ENCODE measurements around the gene WSB2. TPM values are rescaled to one million over a fixed set of nuclear protein-coding genes. Genes with fewer than 3 reads are reported as not detected.
A peak's percentile ranks its signal among the peaks of the same experiment; 100 is the strongest.

WSB2 gene
- 10 to 100 TPM; 22.4 to 59.2 (median 45.0) TPM for total RNA-seq

GRCh38 chr12:118061011-118061872 is at the start of gene WSB2:
TSS of gene WSB2 (minus strand) at chr12:118061179. CDS start at chr12:118061048, 131 bp downstream.
- DNase-seq: peak; percentile 80 to 84
- Histone ChIP-seq H3K27me3 (no peaks in the 10 kb centered on the region), H3K4me3 (peak within 1 kb of the TSS; percentile 82 to 96), H3K9me3 (no peaks in the 10 kb centered on the region), H3K36me3 (no peaks in the 10 kb centered on the region), H3K4me1 (no peaks in the 10 kb centered on the region), H3K27ac (peak within 1 kb of the TSS; percentile 98 to 99)
- intact Hi-C loops (cut with DNase I; ENCODE audit: low total_unique reads): no loop called here
- TF ChIP-seq POLR2A (IDR thresholded peaks at IDR 0.05): peak in 1 of 2 donors; percentile 6
- no peak for TF ChIP-seq CTCF (IDR thresholded peaks at IDR 0.05)

GRCh38 chr12:118109088-118109487 is 48.1 kb upstream of the WSB2 start:
- TF ChIP-seq CTCF (IDR thresholded peaks at IDR 0.05) (no peak), POLR2A (IDR thresholded peaks at IDR 0.05) (no peak)
- intact Hi-C loops (cut with DNase I; ENCODE audit: low total_unique reads): no loop called here
- Histone ChIP-seq H3K9me3 (no peaks in the 10 kb centered on the region), H3K36me3 (no peaks in the 10 kb centered on the region), H3K27ac (no peak overlapping the region), H3K27me3 (no peaks in the 10 kb centered on the region), H3K4me1 (no peaks in the 10 kb centered on the region), H3K4me3 (no peak overlapping the region)
- no peak for DNase-seq

GRCh38 chr12:118107694-118108093 is 46.7 kb upstream of the WSB2 start:
- Histone ChIP-seq H3K4me3 (no peak overlapping the region), H3K4me1 (no peaks in the 10 kb centered on the region), H3K9me3 (no peaks in the 10 kb centered on the region), H3K27me3 (no peaks in the 10 kb centered on the region), H3K36me3 (no peaks in the 10 kb centered on the region), H3K27ac (no peak overlapping the region)
- no peak for DNase-seq
- intact Hi-C loops (cut with DNase I; ENCODE audit: low total_unique reads): no loop called here
- TF ChIP-seq POLR2A (IDR thresholded peaks at IDR 0.05) (no peak), CTCF (IDR thresholded peaks at IDR 0.05) (no peak)

- Histone ChIP-seq H3K36me3 (no peaks in the 10 kb centered on the region), H3K27me3 (no peaks in the 10 kb centered on the region), H3K27ac (no peak overlapping the region), H3K4me1 (peaks cover 0 to 3% of the 10 kb centered on the region in 2 donors), H3K4me3 (no peak overlapping the region), H3K9me3 (no peaks in the 10 kb centered on the region)
- no peak for DNase-seq
- TF ChIP-seq POLR2A (IDR thresholded peaks at IDR 0.05) (no peak), CTCF (IDR thresholded peaks at IDR 0.05) (no peak)
- intact Hi-C loops (cut with DNase I; ENCODE audit: low total_unique reads): no loop called here
These were observed 46.0 kb upstream of the WSB2 start for GRCh38 chr12:118107011-118107410.

GRCh38 chr12:118103601-118104382 is 42.8 kb upstream of the WSB2 start, which contains the start of gene VSIG10:
TSS of gene VSIG10 (minus strand) at chr12:118104011. CDS start at chr12:118103671, 340 bp downstream.
- no peaks in the 10 kb centered on the region for H3K36me3 ChIP-seq
- no peaks in the 10 kb centered on the region for H3K27me3 ChIP-seq
- peak within 1 kb of the TSS; percentile 62 to 86 for H3K27ac ChIP-seq
- H3K9me3 ChIP-seq: no peaks in the 10 kb centered on the region
- peak; percentile 67 to 72 for DNase-seq
- H3K4me1 ChIP-seq: peaks cover 0 to 3% of the 10 kb centered on the region in 2 donors
- peak within 1 kb of the TSS; percentile 43 to 78 for H3K4me3 ChIP-seq
- peak; percentile 35 to 71 for TF ChIP-seq POLR2A (IDR thresholded peaks at IDR 0.05)
- TF ChIP-seq CTCF (IDR thresholded peaks at IDR 0.05): peak in 1 of 4 experiments; percentile 8
- intact Hi-C loops (cut with DNase I; ENCODE audit: low total_unique reads): no loop called here

Data from uterus (tissue), 4 donors.